ENCODE data around the gene OR6S1.
A peak's percentile ranks its signal among the peaks of the same experiment; 100 is the strongest.

OR6S1 gene

DNA sequence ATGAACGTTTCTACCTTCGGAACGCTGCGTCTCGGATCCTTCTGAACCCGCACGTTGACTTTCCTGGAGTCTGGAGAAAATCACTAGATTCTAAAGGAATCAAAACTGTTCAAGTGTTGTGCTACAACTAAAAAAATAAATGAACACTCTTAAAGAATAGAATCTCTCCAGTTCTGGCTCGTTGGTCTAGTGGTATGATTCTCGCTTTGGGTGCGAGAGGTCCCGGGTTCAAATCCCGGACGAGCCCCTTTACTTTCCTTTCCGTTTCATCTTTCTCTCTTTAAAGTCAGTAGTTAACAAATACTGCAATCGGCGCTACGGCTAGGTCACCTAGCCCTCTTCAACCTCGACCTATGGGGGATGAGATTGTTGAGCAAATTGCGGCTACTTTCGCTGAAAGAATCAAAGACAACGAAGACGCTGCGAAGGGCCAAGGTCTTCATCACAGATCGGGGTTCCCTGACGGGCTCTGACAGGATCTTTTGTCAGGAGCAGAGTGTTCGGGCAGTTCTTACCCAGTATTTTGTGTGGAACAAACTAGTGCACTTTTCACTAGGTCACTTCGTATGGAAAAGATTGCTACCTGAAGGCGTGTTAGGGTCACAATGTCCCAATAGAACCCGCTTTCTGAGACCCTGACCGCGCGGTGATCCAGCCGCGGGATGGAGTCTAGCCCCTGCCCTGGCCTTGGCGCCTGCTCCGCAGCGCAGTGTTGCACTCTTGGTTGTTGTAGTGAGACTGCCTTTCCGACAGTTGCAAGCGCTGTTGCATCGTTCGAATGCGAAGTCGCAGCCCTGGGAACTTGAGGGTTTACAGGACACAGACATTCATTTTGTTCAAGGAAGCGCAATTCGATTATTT lies 8.4 kb downstream of the OR6S1 start:
- Mint-ChIP-seq H3K4me3 (peak overlapping the region; percentile 87), H3K27me3 (no peaks in the 10 kb centered on the region), H3K9me3 (no peaks in the 10 kb centered on the region), H3K4me1 (peaks cover 38% of the 10 kb centered on the region), H3K36me3 (ENCODE audit: insufficient read depth) (peaks cover 35% of the 10 kb centered on the region), H3K27ac (ENCODE audit: low read depth) (peak overlapping the region; percentile 98)
- peak in 1 of 2 donors; percentile 65 for DNase-seq (ENCODE audit: low spot score in 2 of 2)
- peak; percentile 56 for ATAC-seq (replicated peaks; ENCODE audit: extremely low read depth, poor library complexity, severe bottlenecking)

DNA sequence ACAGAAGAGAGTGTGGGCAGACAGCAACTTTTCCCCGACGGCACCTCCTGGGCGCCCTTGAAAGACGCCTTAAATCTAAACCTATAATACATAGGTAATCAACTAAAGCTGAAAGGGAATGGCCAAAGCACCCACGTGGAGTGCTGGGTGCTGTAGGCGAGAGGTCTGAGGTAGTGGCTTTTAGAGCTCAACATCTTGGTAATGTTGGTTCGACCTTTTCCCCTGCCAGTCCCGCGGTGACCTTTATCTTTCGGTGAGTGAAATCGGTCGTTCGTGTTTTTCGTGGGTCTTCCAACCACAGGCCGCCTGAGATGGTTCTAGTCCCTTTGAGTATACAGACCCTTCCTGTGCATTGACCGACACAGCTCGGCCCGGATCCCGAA lies 9.1 kb downstream of the OR6S1 start:
- no peaks in the 10 kb centered on the region for H3K9me3 Mint-ChIP-seq
- peaks cover 36% of the 10 kb centered on the region for H3K36me3 Mint-ChIP-seq (ENCODE audit: insufficient read depth)
- H3K4me1 Mint-ChIP-seq: peaks cover 44% of the 10 kb centered on the region
- peak overlapping the region; percentile 98 for H3K27ac Mint-ChIP-seq (ENCODE audit: low read depth)
- DNase-seq (ENCODE audit: low spot score in 2 of 2): no peak
- ATAC-seq (replicated peaks; ENCODE audit: extremely low read depth, poor library complexity, severe bottlenecking): peak; percentile 14
- peak overlapping the region; percentile 87 for H3K4me3 Mint-ChIP-seq
- H3K27me3 Mint-ChIP-seq: no peaks in the 10 kb centered on the region

DNA sequence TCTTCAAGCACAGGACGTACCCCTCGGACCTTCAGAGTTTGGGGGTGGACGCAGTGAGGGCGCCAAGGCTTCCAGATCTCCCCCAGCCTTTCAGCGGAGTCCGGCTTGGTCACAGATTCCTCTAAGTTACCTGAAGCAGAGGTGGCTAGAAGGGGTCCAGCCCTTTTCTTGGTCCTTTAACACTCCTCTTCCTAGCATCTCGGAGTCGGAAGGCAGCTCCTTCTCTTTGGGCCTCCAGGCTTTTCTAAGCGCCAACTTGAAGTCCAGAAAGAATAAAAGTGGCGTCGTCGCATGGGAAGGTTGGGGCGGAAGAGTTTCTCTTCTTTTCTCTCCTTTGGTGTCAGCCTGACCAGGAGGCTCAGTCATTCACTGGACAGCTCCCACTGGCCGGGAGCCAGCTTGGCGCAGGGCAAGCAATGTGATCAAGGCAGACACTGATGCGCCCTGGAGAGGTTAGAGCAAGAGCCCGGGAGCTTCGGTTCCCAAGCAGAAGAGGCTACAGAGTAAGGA lies 9.6 kb downstream of the OR6S1 start:
- DNase-seq (ENCODE audit: low spot score in 2 of 2): no peak
- ATAC-seq (replicated peaks; ENCODE audit: extremely low read depth, poor library complexity, severe bottlenecking): no peak
- H3K36me3 Mint-ChIP-seq (ENCODE audit: insufficient read depth): peaks cover 37% of the 10 kb centered on the region
- peak overlapping the region; percentile 87 for H3K4me3 Mint-ChIP-seq
- peaks cover 47% of the 10 kb centered on the region for H3K4me1 Mint-ChIP-seq
- H3K27me3 Mint-ChIP-seq: no peaks in the 10 kb centered on the region
- no peaks in the 10 kb centered on the region for H3K9me3 Mint-ChIP-seq
- peak overlapping the region; percentile 98 for H3K27ac Mint-ChIP-seq (ENCODE audit: low read depth)

DNA sequence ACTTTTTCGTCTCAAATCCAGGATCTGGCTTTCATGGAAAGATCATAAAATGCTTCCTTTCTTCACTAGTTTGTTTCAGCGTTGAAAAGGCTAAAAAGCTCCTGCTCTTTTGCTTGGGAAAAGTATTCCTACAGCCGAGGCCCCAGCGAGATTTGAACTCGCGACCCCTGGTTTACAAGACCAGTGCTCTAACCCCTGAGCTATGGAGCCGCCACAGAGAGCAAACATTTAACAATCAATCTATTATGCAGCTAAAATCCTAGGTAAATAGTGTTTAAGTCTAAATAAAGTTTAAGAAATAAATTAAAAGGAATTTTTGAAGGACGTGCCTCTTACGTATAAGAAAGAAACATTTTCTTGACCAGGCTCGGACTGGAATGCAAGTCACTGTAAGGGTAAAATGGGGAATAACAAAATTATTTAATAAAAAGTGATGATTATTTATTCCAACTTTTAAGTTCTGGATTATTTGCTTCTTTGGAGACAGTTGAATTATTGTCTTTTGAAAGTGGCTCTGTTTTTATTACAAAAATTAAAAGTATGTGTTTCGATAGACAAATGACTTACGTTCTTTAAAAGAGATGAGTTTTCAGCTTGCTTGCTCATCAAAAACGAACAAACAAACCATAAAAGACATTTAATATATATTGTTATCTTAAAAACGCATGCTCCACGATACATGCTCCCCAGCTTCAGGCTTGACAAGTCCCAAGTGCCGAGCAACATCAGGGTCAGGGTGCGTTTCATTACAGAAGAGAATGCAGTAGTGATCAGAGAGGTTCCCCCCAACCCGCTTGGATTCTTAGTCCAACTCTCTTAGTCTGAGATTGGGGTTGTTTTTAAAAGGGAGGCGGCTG lies 10.2 kb downstream of the OR6S1 start:
- Mint-ChIP-seq H3K4me3 (peak overlapping the region; percentile 87), H3K36me3 (ENCODE audit: insufficient read depth) (peaks cover 37% of the 10 kb centered on the region), H3K9me3 (no peaks in the 10 kb centered on the region), H3K27me3 (no peaks in the 10 kb centered on the region), H3K27ac (ENCODE audit: low read depth) (peak overlapping the region; percentile 98), H3K4me1 (peaks cover 54% of the 10 kb centered on the region)
- ATAC-seq (replicated peaks; ENCODE audit: extremely low read depth, poor library complexity, severe bottlenecking) (peak; percentile 35), DNase-seq (ENCODE audit: low spot score in 2 of 2) (peak in 1 of 2 donors; percentile 56)

DNA sequence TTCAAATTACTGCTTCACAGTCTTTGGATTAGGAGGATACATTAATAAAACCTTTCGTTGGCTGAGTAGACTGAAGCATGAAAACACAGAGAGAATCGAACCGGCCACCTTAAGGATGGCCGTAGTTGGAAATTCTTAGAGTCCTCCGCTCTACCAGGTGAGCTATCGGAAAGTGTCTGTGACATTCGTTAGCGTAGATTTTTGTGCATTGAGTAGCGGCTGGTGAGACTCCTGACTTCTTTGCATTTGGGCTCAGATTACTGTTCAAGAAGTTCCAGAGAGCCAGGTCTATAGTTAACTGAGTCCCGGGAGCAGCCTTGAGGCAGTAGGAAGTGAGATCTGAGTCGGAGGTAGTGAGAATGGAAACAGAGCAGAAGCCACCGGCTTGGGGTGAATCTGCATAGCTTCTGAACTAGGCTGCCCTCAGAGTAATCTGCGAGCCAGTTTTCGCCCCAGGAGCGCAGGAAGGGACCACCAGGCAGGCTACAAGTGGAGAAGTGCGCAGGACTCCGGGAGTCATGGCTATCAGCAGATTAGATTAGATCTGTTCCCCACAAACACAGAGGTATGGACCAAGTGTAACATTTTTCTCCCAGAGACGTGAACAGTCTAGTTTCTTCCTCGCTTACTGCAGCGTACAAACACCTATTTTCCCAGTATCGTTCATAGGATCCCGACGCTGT lies 11.0 kb downstream of the OR6S1 start:
- Mint-ChIP-seq H3K4me1 (peaks cover 60% of the 10 kb centered on the region), H3K4me3 (peak overlapping the region; percentile 87), H3K27ac (ENCODE audit: low read depth) (peak overlapping the region; percentile 98), H3K9me3 (no peaks in the 10 kb centered on the region), H3K36me3 (ENCODE audit: insufficient read depth) (peaks cover 40% of the 10 kb centered on the region), H3K27me3 (no peaks in the 10 kb centered on the region)
- ATAC-seq (replicated peaks; ENCODE audit: extremely low read depth, poor library complexity, severe bottlenecking) (no peak), DNase-seq (ENCODE audit: low spot score in 2 of 2) (peak in 1 of 2 donors; percentile 48)

DNA sequence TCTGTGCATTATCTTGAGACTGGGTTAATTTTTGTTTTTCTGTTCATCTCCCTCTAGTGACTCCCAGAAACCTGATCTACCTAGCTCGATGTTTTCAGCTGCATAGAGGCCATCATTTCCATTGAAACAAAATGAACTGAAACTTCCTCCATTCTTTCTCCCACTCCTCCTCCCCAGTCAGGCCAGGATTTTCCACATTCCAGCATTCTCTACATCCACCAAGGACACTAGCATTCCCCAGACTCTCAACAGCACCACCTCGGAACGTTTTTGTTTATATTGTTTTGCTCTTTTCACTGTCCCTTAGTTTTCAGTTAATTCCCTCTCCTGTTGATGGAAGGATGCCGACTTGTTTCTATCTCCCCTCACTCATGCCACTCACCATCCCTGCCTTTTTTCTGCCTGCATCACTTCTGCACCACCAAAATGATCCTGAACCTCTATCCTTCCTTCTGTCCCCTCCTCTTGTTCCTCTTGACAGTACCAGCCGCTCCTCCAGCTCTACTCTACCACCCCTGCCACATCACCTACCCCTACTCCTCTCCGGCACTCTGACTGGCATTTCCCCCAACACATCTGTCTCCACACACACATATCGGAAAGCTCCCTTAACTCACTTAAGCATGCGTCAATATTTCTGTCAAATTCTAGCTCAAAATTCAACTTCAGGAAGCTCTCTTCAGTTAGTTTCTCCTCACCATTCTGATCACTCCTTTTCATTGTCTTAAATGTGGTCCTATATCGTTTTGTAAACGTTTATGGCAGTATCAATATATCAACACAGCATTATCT lies 13.2 kb downstream of the OR6S1 start:
- Mint-ChIP-seq H3K27me3 (no peaks in the 10 kb centered on the region), H3K4me1 (peaks cover 80% of the 10 kb centered on the region), H3K36me3 (ENCODE audit: insufficient read depth) (peaks cover 48% of the 10 kb centered on the region), H3K27ac (ENCODE audit: low read depth) (no peak overlapping the region), H3K4me3 (no peak overlapping the region), H3K9me3 (no peaks in the 10 kb centered on the region)
- ATAC-seq (replicated peaks; ENCODE audit: extremely low read depth, poor library complexity, severe bottlenecking) (no peak), DNase-seq (ENCODE audit: low spot score in 2 of 2) (no peak)

DNA sequence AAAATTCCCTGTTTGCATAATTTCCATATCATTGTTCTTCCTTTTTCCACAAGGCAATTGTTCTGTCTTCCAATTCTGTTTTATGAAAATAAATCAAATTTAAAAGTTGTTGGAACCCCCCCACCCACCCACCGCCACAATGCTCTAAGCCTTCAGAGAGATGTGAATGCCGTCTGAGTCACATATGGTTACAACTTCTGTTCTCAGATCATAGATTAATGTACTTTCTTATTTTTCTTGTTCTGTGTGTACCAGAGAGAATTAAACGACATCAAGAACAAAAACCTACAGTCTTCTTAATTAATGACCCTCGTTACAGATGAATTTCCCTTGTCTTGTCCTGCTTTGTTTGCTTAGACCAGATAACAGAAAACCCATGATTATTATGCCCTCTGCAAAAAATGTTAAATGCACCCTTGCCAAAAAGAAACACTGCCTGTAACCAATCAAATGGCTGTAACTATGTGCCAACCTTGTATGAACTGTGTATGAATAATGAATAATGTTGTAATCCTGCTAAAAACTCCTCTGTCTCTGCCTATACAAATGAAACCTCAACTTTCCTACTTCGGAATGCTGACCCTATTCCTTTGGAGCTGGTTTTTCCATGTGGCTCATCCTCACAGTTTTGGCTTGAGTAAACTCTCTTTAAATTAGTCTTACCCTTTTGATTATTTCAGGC lies 14.0 kb downstream of the OR6S1 start:
- Mint-ChIP-seq H3K9me3 (no peaks in the 10 kb centered on the region), H3K36me3 (ENCODE audit: insufficient read depth) (peaks cover 41% of the 10 kb centered on the region), H3K4me1 (peaks cover 80% of the 10 kb centered on the region), H3K27ac (ENCODE audit: low read depth) (peak overlapping the region; percentile 11), H3K4me3 (peak overlapping the region; percentile 73), H3K27me3 (no peaks in the 10 kb centered on the region)
- DNase-seq (ENCODE audit: low spot score in 2 of 2) (no peak), ATAC-seq (replicated peaks; ENCODE audit: extremely low read depth, poor library complexity, severe bottlenecking) (no peak)

DNA sequence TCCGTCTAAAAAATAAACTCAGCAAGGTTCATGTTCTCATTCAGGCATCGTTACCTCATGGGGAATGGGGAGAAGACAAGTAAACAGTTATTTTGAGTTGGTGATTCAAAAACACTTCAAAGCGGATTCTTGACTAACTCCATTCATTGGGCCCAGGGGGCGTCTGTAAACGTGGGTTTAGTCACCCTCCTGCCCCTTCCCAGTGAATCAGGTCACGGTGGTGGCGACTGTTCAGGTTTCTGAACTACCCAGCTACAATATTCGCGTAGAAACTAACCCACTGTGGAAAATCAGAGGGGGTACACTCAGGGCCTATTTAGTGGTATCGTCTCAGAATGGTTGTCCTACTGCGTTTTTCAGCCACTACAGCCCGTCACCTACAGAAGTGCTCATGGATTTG lies 15.2 kb downstream of the OR6S1 start:
- H3K4me3 Mint-ChIP-seq: peak overlapping the region; percentile 73
- DNase-seq (ENCODE audit: low spot score in 2 of 2): no peak
- H3K27ac Mint-ChIP-seq (ENCODE audit: low read depth): no peak overlapping the region
- no peaks in the 10 kb centered on the region for H3K27me3 Mint-ChIP-seq
- H3K36me3 Mint-ChIP-seq (ENCODE audit: insufficient read depth): peaks cover 31% of the 10 kb centered on the region
- H3K4me1 Mint-ChIP-seq: peaks cover 73% of the 10 kb centered on the region
- ATAC-seq (replicated peaks; ENCODE audit: extremely low read depth, poor library complexity, severe bottlenecking): no peak
- no peaks in the 10 kb centered on the region for H3K9me3 Mint-ChIP-seq

DNA sequence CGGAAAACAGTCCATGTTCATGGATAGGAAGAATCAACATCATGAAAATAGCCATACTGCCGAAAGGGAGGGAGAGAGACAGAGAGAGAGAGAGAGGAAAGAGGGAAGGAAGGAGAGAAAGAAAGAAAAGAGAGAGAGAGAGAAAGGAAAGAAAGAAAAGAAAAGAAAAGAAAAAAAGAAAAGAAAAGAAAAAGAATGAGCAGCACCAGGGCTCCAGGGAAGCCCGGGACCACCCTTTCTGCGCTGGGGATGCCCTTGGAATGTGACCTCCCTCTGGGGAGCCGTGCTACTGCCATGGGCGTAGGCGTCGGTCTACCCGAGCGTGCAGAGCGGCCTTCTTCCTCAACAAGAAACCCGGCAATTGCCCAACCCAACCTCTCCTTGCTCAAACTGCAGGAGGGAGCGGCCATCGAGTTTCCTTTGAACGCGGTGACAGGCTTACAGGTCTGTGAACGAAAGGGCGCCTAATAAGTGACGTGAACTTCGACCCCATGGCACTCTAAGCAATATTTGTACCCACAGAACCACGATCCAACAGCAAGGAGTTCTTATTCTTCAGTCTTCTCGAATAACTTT lies 16.9 kb downstream of the OR6S1 start:
- Mint-ChIP-seq H3K27ac (ENCODE audit: low read depth) (peak overlapping the region; percentile 99), H3K4me3 (peak overlapping the region; percentile 73), H3K9me3 (no peaks in the 10 kb centered on the region), H3K27me3 (no peaks in the 10 kb centered on the region), H3K36me3 (ENCODE audit: insufficient read depth) (peaks cover 20% of the 10 kb centered on the region), H3K4me1 (peaks cover 61% of the 10 kb centered on the region)
- ATAC-seq (replicated peaks; ENCODE audit: extremely low read depth, poor library complexity, severe bottlenecking) (peak; percentile 59), DNase-seq (ENCODE audit: low spot score in 2 of 2) (no peak)

DNA sequence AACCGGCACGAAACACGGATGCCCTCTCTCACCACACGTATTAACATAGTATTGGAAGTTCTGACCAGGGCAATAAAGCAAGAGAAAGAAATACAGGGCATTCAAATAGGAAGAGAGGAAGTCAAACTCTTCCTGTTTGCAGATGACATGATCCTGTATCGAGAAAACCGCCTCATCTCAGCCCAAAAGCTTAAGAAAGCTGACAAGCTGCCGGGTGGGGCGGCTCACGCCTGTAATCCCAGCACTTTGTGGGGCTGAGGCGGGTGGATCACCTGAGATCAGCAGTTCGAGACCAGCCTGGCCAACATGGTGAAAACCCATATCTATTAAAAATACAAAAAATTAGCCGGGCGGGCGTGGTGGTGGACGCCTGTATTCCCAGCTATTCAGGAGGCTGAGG lies 17.7 kb downstream of the OR6S1 start:
- H3K27ac Mint-ChIP-seq (ENCODE audit: low read depth): peak overlapping the region; percentile 99

DNA sequence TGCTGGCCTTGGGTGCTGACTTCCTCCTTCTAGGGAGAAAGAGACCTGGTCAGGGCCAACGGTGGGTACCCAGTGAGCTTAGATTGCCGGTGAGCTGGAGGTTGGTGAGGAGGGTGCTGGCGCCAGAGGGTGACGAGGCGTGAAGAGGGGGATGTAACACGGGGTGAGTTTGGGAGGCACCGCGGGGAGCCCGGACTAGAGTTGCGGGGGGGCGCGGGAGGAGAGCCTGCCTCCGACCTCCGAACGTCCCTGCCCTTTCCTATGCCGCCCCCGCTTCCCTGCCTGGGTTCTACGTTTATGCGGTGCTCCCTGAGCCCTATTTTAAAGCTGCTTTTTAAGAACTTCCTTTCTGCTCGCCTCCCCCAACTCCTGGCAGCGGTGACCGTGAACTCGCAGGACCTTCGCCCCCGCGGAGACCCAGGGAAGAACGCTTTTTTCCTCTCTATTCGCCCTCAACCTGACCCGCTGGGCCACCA lies 18.6 kb downstream of the OR6S1 start:
- Mint-ChIP-seq H3K27me3 (no peaks in the 10 kb centered on the region), H3K9me3 (no peaks in the 10 kb centered on the region), H3K4me1 (peaks cover 53% of the 10 kb centered on the region), H3K36me3 (ENCODE audit: insufficient read depth) (peaks cover 19% of the 10 kb centered on the region), H3K4me3 (peak overlapping the region; percentile 55), H3K27ac (ENCODE audit: low read depth) (no peak overlapping the region)
- DNase-seq (ENCODE audit: low spot score in 2 of 2) (no peak), ATAC-seq (replicated peaks; ENCODE audit: extremely low read depth, poor library complexity, severe bottlenecking) (no peak)

More for the DNA sequence above, 17.7 kb downstream of the OR6S1 start:
- Mint-ChIP-seq H3K9me3 (no peaks in the 10 kb centered on the region), H3K27me3 (no peaks in the 10 kb centered on the region), H3K4me3 (peak overlapping the region; percentile 73), H3K4me1 (peaks cover 59% of the 10 kb centered on the region), H3K36me3 (ENCODE audit: insufficient read depth) (peaks cover 20% of the 10 kb centered on the region)
- no peak for ATAC-seq (replicated peaks; ENCODE audit: extremely low read depth, poor library complexity, severe bottlenecking)
- no peak for DNase-seq (ENCODE audit: low spot score in 2 of 2)

Data from central memory CD8-positive, alpha-beta T cell (primary cell).